Natural killer cell (primary cell): ENCODE results near the gene TCF15. TPM values are rescaled to one million over a fixed set of nuclear protein-coding genes. Genes with fewer than 3 reads are reported as not detected.

Source experiments
- ATAC-seq, 3 donors: fragments of 150-1000 bp in 2 of 3; fragments of 200-7000 bp in 1 of 3; cut with Tn5 transposase; 1 replicate in 1 of 3; 2 replicates in 2 of 3; pipeline ENCODE4 v1.10.0; 2021; ENCODE audit warnings: mild to moderate bottlenecking in 2 of 3, moderate library complexity in 2 of 3
- DNase-seq, 2 donors: peaks; one replicate each; pipeline versions ENCODE4 v3.0.0 to v3.0.0-alpha.2; 2013 to 2021; ENCODE audit warnings: mixed read lengths in 1 of 2
- H3K27ac ChIP-seq: one replicate; pipeline ENCODE4 v1.5.1; 2013; ENCODE audit warnings: mild to moderate bottlenecking, low read length
- H3K27me3 ChIP-seq: one replicate; pipeline ENCODE4 v1.6.1; 2013; ENCODE audit warnings: low read length; ENCODE audit not compliant: control insufficient read depth, insufficient read depth
- H3K36me3 ChIP-seq: one replicate; pipeline ENCODE4 v1.6.1; 2013; ENCODE audit warnings: low read length; ENCODE audit not compliant: control insufficient read depth, insufficient read depth
- H3K4me1 ChIP-seq: one replicate; pipeline ENCODE4 v1.6.1; 2013; ENCODE audit warnings: low read length; ENCODE audit not compliant: control insufficient read depth, insufficient read depth
- H3K4me3 ChIP-seq: one replicate; pipeline ENCODE4 v1.5.1; 2013; ENCODE audit warnings: low read length
- H3K9me3 ChIP-seq: one replicate; pipeline ENCODE4 v1.6.1; 2013; ENCODE audit warnings: low read length; ENCODE audit not compliant: control insufficient read depth, insufficient read depth
- H3K27ac Mint-ChIP-seq, 2 donors: one replicate each; pipeline ENCODE4 v1.8.0; 2022; ENCODE audit warnings: mild to moderate bottlenecking in 2 of 2, mixed read lengths in 2 of 2, moderate library complexity in 1 of 2
- H3K27me3 Mint-ChIP-seq, 2 donors: one replicate each; pipeline ENCODE4 v1.8.0; 2022; ENCODE audit warnings: low read depth in 2 of 2, mixed read lengths in 2 of 2
- H3K36me3 Mint-ChIP-seq: one replicate; pipeline ENCODE4 v1.8.0; 2022; ENCODE audit warnings: mixed read lengths
- H3K4me1 Mint-ChIP-seq, 2 donors: one replicate each; pipeline ENCODE4 v1.8.0; 2022; ENCODE audit warnings: mixed read lengths in 2 of 2
- H3K4me3 Mint-ChIP-seq: one replicate; pipeline ENCODE4 v1.8.0; 2022; ENCODE audit warnings: mild to moderate bottlenecking, moderate library complexity, mixed read lengths
- H3K9me3 Mint-ChIP-seq, 2 donors: one replicate each; pipeline ENCODE4 v1.8.0; 2022; ENCODE audit warnings: mixed read lengths in 2 of 2
- WGBS: methylation state at CpG from one replicate; pipeline ENCODE4 v1.1.7; 2013; ENCODE audit warnings: missing lambda C conversion rate; ENCODE audit not compliant: insufficient coverage; 5-methylcytosine and 5-hydroxymethylcytosine counted together
- intact Hi-C: fragments of 100-400 bp; cut with micrococcal nuclease; formaldehyde crosslinking; loops from one replicate; pipeline ENCODE4 v1.14.2; 2022
- total RNA-seq, 4 donors: library from RNA; stranded (reverse); fragments of 120-200 nt in 1 of 4; gene quantifications; one replicate each; pipeline versions ENCODE4 v1.2.3 to v1.2.4, GENCODE V29; 2013 to 2022
- TF ChIP-seq, protein P1 (sequence below): fragments of 200-600 bp; IDR thresholded peaks from one replicate; pipeline ENCODE4 v1.8.0; 2022; ENCODE audit warnings: antibody characterized with exemption

The TCF15 gene
- total RNA-seq, 3 donors from 2014 or later (not counting 1 experiment from before 2014, with no cell fraction given), result 0.32 TPM; not detected in 2

DNA sequence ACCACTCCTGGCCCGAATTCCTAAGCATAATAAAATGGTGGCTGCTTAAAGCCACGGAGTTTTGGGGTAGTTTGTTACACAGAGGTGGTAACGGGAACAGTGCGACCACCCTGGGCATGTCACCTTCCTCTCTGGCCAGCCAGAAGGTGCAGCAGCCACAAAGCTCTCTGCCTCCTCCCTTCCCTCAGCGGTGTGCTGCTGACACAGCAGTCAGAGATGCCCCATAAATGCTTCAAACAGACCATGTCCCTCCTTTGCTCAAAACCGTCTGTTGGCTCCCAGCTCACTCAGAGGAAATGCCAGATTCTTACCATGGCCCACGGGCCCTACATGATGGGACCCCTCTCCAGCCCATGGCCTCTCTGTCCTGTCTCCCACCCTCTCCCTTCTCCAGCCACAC, 12.1 kb upstream of the TCF15 start:
- no peaks in the 10 kb centered on the region for H3K4me1 ChIP-seq
- no peak overlapping the region for H3K27ac Mint-ChIP-seq
- no peak overlapping the region for H3K27ac ChIP-seq
- H3K36me3 ChIP-seq, result no peaks in the 10 kb centered on the region
- ATAC-seq (no peak), DNase-seq (no peak)
- H3K4me3 Mint-ChIP-seq, result no peak overlapping the region
- intact Hi-C loops, result no loop called here
- H3K36me3 Mint-ChIP-seq, result no peaks in the 10 kb centered on the region
- no peaks in the 10 kb centered on the region for H3K27me3 ChIP-seq
- WGBS, result 51% methylated on average over 7 of the region's 7 CpGs
- TF ChIP-seq, protein P1, sequence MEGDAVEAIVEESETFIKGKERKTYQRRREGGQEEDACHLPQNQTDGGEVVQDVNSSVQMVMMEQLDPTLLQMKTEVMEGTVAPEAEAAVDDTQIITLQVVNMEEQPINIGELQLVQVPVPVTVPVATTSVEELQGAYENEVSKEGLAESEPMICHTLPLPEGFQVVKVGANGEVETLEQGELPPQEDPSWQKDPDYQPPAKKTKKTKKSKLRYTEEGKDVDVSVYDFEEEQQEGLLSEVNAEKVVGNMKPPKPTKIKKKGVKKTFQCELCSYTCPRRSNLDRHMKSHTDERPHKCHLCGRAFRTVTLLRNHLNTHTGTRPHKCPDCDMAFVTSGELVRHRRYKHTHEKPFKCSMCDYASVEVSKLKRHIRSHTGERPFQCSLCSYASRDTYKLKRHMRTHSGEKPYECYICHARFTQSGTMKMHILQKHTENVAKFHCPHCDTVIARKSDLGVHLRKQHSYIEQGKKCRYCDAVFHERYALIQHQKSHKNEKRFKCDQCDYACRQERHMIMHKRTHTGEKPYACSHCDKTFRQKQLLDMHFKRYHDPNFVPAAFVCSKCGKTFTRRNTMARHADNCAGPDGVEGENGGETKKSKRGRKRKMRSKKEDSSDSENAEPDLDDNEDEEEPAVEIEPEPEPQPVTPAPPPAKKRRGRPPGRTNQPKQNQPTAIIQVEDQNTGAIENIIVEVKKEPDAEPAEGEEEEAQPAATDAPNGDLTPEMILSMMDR, result no peak
- no peaks in the 10 kb centered on the region for H3K4me1 Mint-ChIP-seq
- H3K9me3 Mint-ChIP-seq, result peaks cover 0 to 2% of the 10 kb centered on the region in 2 donors
- no peak overlapping the region for H3K4me3 ChIP-seq
- peaks cover 23 to 44% of the 10 kb centered on the region in 2 donors for H3K27me3 Mint-ChIP-seq
- no peaks in the 10 kb centered on the region for H3K9me3 ChIP-seq

DNA sequence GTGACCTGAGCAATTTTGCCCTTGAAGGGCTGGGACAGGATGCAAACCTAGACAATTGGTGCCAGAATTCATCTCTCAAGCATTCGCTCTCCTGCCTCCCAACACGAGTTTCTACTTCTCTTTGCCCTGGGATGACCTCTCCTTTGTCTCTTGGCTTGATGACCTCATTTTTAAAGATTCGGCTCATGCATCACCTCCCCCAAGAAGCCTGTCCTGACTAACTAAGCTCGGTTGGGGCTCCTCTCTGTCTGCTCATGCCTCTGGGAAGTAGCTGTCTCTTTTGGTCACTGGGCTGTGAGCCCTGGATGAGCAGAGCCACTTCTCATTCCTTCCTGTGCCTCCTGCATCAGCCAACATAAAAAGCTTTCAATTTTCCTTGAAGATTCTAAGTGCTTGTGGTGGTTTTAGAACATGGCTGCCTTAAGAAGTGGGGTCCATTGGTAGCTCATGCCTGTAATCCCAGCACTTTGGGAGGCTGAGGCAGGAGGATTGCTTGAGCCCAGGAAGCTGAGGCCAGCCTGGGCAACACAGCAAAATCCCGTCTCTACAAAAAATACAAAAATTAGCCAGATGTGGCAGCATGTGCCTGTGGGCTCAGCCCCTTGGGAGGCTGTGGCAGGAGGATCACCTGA, 11.1 kb upstream of the TCF15 start:
- intact Hi-C loops, result no loop called here
- H3K27ac ChIP-seq, result no peak overlapping the region
- no peak for ATAC-seq
- no peak overlapping the region for H3K4me3 ChIP-seq
- H3K4me3 Mint-ChIP-seq, result no peak overlapping the region
- no peaks in the 10 kb centered on the region for H3K36me3 ChIP-seq
- WGBS, result 67% methylated on average over 5 of the region's 5 CpGs
- peaks cover 0 to 2% of the 10 kb centered on the region in 2 donors for H3K9me3 Mint-ChIP-seq
- TF ChIP-seq, protein P1, result no peak
- no peak for DNase-seq
- no peaks in the 10 kb centered on the region for H3K27me3 ChIP-seq
- H3K9me3 ChIP-seq, result no peaks in the 10 kb centered on the region
- no peak overlapping the region for H3K27ac Mint-ChIP-seq
- no peaks in the 10 kb centered on the region for H3K4me1 Mint-ChIP-seq
- H3K36me3 Mint-ChIP-seq, result no peaks in the 10 kb centered on the region
- H3K27me3 Mint-ChIP-seq, result peaks cover 22 to 45% of the 10 kb centered on the region in 2 donors
- H3K4me1 ChIP-seq, result no peaks in the 10 kb centered on the region

DNA sequence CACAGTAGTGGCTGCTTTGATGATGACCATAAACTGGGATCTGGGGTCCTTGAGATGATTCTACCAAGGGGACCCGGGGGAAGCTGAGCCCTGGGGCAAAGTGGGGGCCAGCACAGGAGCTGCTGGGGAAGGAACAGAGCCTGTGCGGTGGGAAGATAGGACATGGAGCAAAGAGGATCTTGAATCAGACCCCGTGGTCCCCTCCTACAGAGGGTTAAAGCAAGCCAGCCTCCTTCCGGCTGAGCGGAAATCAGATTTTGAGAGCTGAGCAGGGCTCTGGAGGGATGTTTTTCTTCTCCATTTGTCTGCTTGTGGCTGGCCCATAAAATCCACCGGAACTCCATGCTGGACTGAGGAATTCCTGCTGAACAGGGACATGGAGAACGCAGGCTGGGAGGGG, 10.1 kb upstream of the TCF15 start:
- Histone ChIP-seq H3K27me3 (no peaks in the 10 kb centered on the region), H3K4me1 (no peaks in the 10 kb centered on the region), H3K4me3 (no peak overlapping the region), H3K27ac (no peak overlapping the region), H3K9me3 (no peaks in the 10 kb centered on the region), H3K36me3 (no peaks in the 10 kb centered on the region)
- peaks cover 0 to 2% of the 10 kb centered on the region in 2 donors for H3K9me3 Mint-ChIP-seq
- TF ChIP-seq, protein P1, result no peak
- no peaks in the 10 kb centered on the region for H3K36me3 Mint-ChIP-seq
- no peak overlapping the region for H3K4me3 Mint-ChIP-seq
- H3K4me1 Mint-ChIP-seq, result no peaks in the 10 kb centered on the region
- ATAC-seq (no peak), DNase-seq (no peak)
- WGBS, result 43% methylated on average over 7 of the region's 7 CpGs
- peaks cover 22 to 50% of the 10 kb centered on the region in 2 donors for H3K27me3 Mint-ChIP-seq
- intact Hi-C loops, result no loop called here
- H3K27ac Mint-ChIP-seq, result no peak overlapping the region

DNA sequence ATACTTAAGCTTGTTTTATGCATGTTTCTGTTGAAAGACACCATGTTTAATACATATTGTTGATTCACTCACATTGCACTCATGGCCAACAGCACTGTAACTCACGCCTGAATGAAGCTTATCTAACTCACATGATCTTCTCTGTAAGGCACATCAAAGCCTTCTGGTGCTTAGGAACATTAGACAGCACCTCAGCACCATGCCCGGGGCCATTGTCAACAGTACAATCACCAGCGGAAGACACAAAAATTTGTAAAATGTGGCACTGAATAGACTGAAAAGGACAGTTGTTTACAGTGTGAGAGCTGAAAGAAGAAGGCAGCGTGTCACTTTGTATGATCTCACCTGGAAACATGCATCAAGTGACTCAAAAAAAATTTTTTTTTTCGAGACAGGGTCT, 8.9 kb upstream of the TCF15 start:
- H3K9me3 Mint-ChIP-seq, result peaks cover 0 to 2% of the 10 kb centered on the region in 2 donors
- no peak overlapping the region for H3K27ac Mint-ChIP-seq
- Histone ChIP-seq H3K4me3 (no peak overlapping the region), H3K36me3 (no peaks in the 10 kb centered on the region), H3K9me3 (no peaks in the 10 kb centered on the region), H3K27ac (no peak overlapping the region), H3K27me3 (no peaks in the 10 kb centered on the region), H3K4me1 (no peaks in the 10 kb centered on the region)
- peaks cover 26 to 49% of the 10 kb centered on the region in 2 donors for H3K27me3 Mint-ChIP-seq
- ATAC-seq (no peak), DNase-seq (no peak)
- intact Hi-C loops, result no loop called here
- 71% methylated on average over 5 of the region's 5 CpGs for WGBS
- H3K4me1 Mint-ChIP-seq, result no peaks in the 10 kb centered on the region
- TF ChIP-seq, protein P1, result no peak
- H3K4me3 Mint-ChIP-seq, result no peak overlapping the region
- H3K36me3 Mint-ChIP-seq, result no peaks in the 10 kb centered on the region
